CD14-positive monocyte (primary cell): Measurements from ENCODE around the gene STARD5. TPM values are rescaled to one million over a fixed set of nuclear protein-coding genes. Genes with fewer than 3 reads are reported as not detected.
A peak's percentile ranks its signal among the peaks of the same experiment; 100 is the strongest.
"Not testable (repeated sequence)": the region's sequence is repeated elsewhere in the genome, so short reads cannot be mapped to it uniquely, and the experiment has no call there.

Source experiments
- DNase-seq, 3 donors: peaks; one replicate each; pipeline ENCODE4 v3.0.0-alpha.2; 2011 to 2022
- H2AFZ ChIP-seq: 2 replicates; pipeline ENCODE4 v1.6.0; 2012; ENCODE audit warnings: mild to moderate bottlenecking, low read depth, low read length, inconsistent platforms; ENCODE audit not compliant: insufficient read depth, poor library complexity, severe bottlenecking
- H3K27ac ChIP-seq, 2 donors: 1 replicate in 1 of 2; 2 replicates in 1 of 2; pipeline ENCODE4 v1.5.1; 2012 to 2013; ENCODE audit warnings: low read length in 2 of 2, control low read depth in 1 of 2, inconsistent platforms in 1 of 2, low read depth in 1 of 2, mild to moderate bottlenecking in 1 of 2
- H3K27me3 ChIP-seq, 2 donors: one replicate each; pipeline versions ENCODE4 v1.6.0 to v1.6.1; 2011 to 2013; ENCODE audit warnings: low read length in 2 of 2; ENCODE audit not compliant: control insufficient read depth in 2 of 2, insufficient read depth in 2 of 2
- H3K36me3 ChIP-seq, 2 donors: replicated peaks in 1 of 2; 1 replicate in 1 of 2; 2 replicates in 1 of 2; pipeline versions ENCODE4 v1.5.1 to v1.6.1; 2012 to 2013; ENCODE audit warnings: low read length in 2 of 2, control low read depth in 1 of 2, inconsistent platforms in 1 of 2, mild to moderate bottlenecking in 1 of 2; ENCODE audit not compliant: insufficient read depth in 2 of 2, control insufficient read depth in 1 of 2
- H3K4me1 ChIP-seq, 2 donors: 1 replicate in 1 of 2; 2 replicates in 1 of 2; pipeline versions ENCODE4 v1.5.1 to v1.6.1; 2012 to 2013; ENCODE audit warnings: low read length in 2 of 2, control low read depth in 1 of 2, inconsistent platforms in 1 of 2, mild to moderate bottlenecking in 1 of 2, moderate library complexity in 1 of 2; ENCODE audit not compliant: insufficient read depth in 2 of 2, control insufficient read depth in 1 of 2
- H3K4me2 ChIP-seq: replicated peaks from 2 replicates; pipeline ENCODE3; 2012; ENCODE audit warnings: low read length, moderate library complexity, mild to moderate bottlenecking; ENCODE audit not compliant: poor library complexity, severe bottlenecking; ENCODE audit errors: extremely low read depth
- H3K4me3 ChIP-seq, 3 experiments: fragments of 200-600 bp in 1 of 3; sonication (generic) in 1 of 3; replicated peaks in 1 of 3; 1 replicate in 2 of 3; 2 replicates in 1 of 3; pipeline ENCODE4 v1.5.1; 2011 to 2013; ENCODE audit warnings: low read length in 3 of 3, mild to moderate bottlenecking in 3 of 3, control low read depth in 2 of 3, low read depth in 2 of 3, inconsistent platforms in 1 of 3, moderate library complexity in 1 of 3
- H3K79me2 ChIP-seq: 2 replicates; pipeline ENCODE4 v1.6.0; 2012; ENCODE audit warnings: mild to moderate bottlenecking, control low read depth, inconsistent platforms, low read length, moderate library complexity; ENCODE audit not compliant: insufficient read depth
- H3K9ac ChIP-seq: 2 replicates; pipeline ENCODE4 v1.6.0; 2017; ENCODE audit warnings: low read length, mild to moderate bottlenecking; ENCODE audit not compliant: insufficient read depth, poor library complexity, severe bottlenecking
- H3K9me3 ChIP-seq, 2 donors: replicated peaks in 1 of 2; 1 replicate in 1 of 2; 2 replicates in 1 of 2; pipeline versions ENCODE4 v1.5.1 to v1.6.1; 2012 to 2013; ENCODE audit warnings: low read length in 2 of 2, control low read depth in 1 of 2; ENCODE audit not compliant: control insufficient read depth in 1 of 2, insufficient read depth in 1 of 2
- H4K20me1 ChIP-seq: 2 replicates; pipeline ENCODE4 v1.6.0; 2012; ENCODE audit warnings: mild to moderate bottlenecking, low read length, control low read depth, moderate library complexity; ENCODE audit not compliant: insufficient read depth
- H3K27ac Mint-ChIP-seq, 7 donors: one replicate each; pipeline ENCODE4 v1.8.0; 2020; ENCODE audit warnings: mild to moderate bottlenecking in 7 of 7, mixed read lengths in 7 of 7, moderate library complexity in 6 of 7, inconsistent platforms in 2 of 7
- H3K27me3 Mint-ChIP-seq, 3 donors: one replicate each; pipeline ENCODE4 v1.8.0; 2021 to 2022; ENCODE audit warnings: low read depth in 3 of 3, mild to moderate bottlenecking in 3 of 3, mixed read lengths in 3 of 3, moderate library complexity in 3 of 3, inconsistent platforms in 1 of 3
- H3K36me3 Mint-ChIP-seq, 2 donors: one replicate each; pipeline ENCODE4 v1.8.0; 2020; ENCODE audit warnings: mixed read lengths in 2 of 2, inconsistent platforms in 1 of 2, mild to moderate bottlenecking in 1 of 2
- H3K4me1 Mint-ChIP-seq: one replicate; pipeline ENCODE4 v1.8.0; 2020; ENCODE audit warnings: mild to moderate bottlenecking, mixed read lengths
- H3K4me3 Mint-ChIP-seq, 2 donors: one replicate each; pipeline ENCODE4 v1.8.0; 2020; ENCODE audit warnings: mild to moderate bottlenecking in 2 of 2, mixed read lengths in 2 of 2, moderate library complexity in 1 of 2
- H3K9me3 Mint-ChIP-seq, 7 donors: one replicate each; pipeline ENCODE4 v1.8.0; 2020 to 2022; ENCODE audit warnings: mixed read lengths in 7 of 7, mild to moderate bottlenecking in 6 of 7, moderate library complexity in 6 of 7, inconsistent platforms in 2 of 7
- WGBS: methylation state at CpG from one replicate; pipeline ENCODE4 v1.1.5; 2013; ENCODE audit warnings: missing lambda C conversion rate; ENCODE audit not compliant: insufficient coverage; 5-methylcytosine and 5-hydroxymethylcytosine counted together
- intact Hi-C, 2 donors: fragments of 100-400 bp; cut with micrococcal nuclease; formaldehyde crosslinking; loops; one replicate each; pipeline versions ENCODE4 v1.15.0 to v1.15.1; 2023
- polyA plus RNA-seq, 3 donors: library from polyadenylated mRNA; depleted of rRNA in 1 of 3; unstranded in 2 of 3; stranded (reverse) in 1 of 3; fragments of 300-500 nt in 2 of 3; fragments of >200 nt in 1 of 3; fragmentation: Illumina TruSeq in 2 of 3; gene quantifications; 1 replicate in 2 of 3; 2 replicates in 1 of 3; pipeline ENCODE4 v1.2.3, GENCODE V29; 2012 to 2021
- TF ChIP-seq, protein P1 (sequence below): fragments of 200-600 bp; IDR thresholded peaks from one replicate; pipeline ENCODE4 v1.8.0; 2022; ENCODE audit warnings: antibody characterized with exemption, mild to moderate bottlenecking

STARD5 gene
- polyA plus RNA-seq, 3 donors, result 1.5 to 15.1 (median 2.5) TPM

DNA sequence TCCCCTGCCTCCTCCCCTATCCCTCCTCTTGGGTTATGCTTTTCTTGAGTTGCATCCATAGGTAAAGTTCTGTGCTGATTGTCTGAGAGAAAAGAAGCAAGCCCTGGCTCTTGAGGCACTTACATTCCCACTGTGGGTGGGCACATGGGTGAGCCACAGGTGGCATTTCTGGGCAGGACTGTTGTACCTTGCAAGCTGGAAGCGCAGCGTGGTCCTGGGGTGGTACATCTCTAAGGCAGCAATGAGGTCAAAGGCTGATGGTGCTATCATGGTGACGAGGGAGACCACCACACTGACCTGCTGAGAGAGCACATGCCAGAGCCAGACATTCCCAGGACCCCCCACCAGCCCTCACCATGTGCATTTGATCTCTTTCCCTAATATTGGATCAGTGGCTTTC is 25.3 kb upstream of the STARD5 start:
- TF ChIP-seq, protein P1, sequence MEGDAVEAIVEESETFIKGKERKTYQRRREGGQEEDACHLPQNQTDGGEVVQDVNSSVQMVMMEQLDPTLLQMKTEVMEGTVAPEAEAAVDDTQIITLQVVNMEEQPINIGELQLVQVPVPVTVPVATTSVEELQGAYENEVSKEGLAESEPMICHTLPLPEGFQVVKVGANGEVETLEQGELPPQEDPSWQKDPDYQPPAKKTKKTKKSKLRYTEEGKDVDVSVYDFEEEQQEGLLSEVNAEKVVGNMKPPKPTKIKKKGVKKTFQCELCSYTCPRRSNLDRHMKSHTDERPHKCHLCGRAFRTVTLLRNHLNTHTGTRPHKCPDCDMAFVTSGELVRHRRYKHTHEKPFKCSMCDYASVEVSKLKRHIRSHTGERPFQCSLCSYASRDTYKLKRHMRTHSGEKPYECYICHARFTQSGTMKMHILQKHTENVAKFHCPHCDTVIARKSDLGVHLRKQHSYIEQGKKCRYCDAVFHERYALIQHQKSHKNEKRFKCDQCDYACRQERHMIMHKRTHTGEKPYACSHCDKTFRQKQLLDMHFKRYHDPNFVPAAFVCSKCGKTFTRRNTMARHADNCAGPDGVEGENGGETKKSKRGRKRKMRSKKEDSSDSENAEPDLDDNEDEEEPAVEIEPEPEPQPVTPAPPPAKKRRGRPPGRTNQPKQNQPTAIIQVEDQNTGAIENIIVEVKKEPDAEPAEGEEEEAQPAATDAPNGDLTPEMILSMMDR, result no peak
- peak overlapping the region in 1 of 7 donors; percentile 34 for H3K27ac Mint-ChIP-seq
- intact Hi-C loops, result no loop called here

DNA sequence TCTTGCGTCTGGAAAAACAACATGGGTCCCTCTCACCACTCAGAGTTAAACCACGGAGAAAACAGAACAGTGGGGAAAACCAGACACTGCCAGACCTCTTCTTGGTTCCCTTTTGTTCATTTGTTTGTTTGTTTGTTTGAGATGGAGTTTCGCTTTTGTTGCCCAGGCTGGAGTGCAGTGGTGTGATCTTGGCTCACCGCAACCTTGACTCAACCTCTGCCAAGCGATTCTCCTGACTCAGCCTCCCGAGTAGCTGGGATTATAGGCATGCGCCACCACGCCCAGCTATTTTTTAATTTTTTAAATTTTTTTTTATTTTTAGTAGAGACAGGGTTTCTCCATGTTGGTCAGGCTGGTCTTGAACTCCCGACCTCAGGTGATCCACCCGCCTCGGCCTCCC is 24.8 kb upstream of the STARD5 start:
- DNase-seq, H3K4me3 ChIP-seq, H3K9ac ChIP-seq, H3K4me2 ChIP-seq, H3K36me3 Mint-ChIP-seq, H3K27me3 ChIP-seq, H3K9me3 ChIP-seq, H3K27ac ChIP-seq, H3K4me1 Mint-ChIP-seq, H3K79me2 ChIP-seq, H3K4me3 Mint-ChIP-seq, H3K4me1 ChIP-seq, H3K36me3 ChIP-seq, H4K20me1 ChIP-seq, H3K27me3 Mint-ChIP-seq, H3K27ac Mint-ChIP-seq, intact Hi-C loops, H3K9me3 Mint-ChIP-seq, H2AFZ ChIP-seq: not testable (repeated sequence)
- WGBS, result 80% methylated on average over 1 of the region's 11 CpGs

More for the DNA sequence above, 25.3 kb upstream of the STARD5 start:
- Histone ChIP-seq H3K4me3 (no peak overlapping the region), H3K4me1 (no peaks in the 10 kb centered on the region), H3K27me3 (no peaks in the 10 kb centered on the region), H4K20me1 (no peaks in the 10 kb centered on the region), H3K4me2 (no peak overlapping the region), H3K27ac (no peak overlapping the region), H3K79me2 (no peaks in the 10 kb centered on the region), H3K9me3 (no peaks in the 10 kb centered on the region), H3K36me3 (no peaks in the 10 kb centered on the region), H3K9ac (no peak overlapping the region), H2AFZ (no peak overlapping the region)
- H3K4me1 Mint-ChIP-seq, result no peaks in the 10 kb centered on the region
- no peak for DNase-seq
- no peaks in the 10 kb centered on the region for H3K9me3 Mint-ChIP-seq
- WGBS, result no CpG with 5 or more reads among the region's 3 CpGs
- H3K4me3 Mint-ChIP-seq, result no peak overlapping the region
- peaks cover 0 to 5% (median 2%) of the 10 kb centered on the region in 3 donors for H3K27me3 Mint-ChIP-seq
- H3K36me3 Mint-ChIP-seq, result no peaks in the 10 kb centered on the region
